WERI-Rb-1 (cell line): ENCODE measurements around the gene GPR4.

Source experiments
- DNase-seq: peaks from one replicate; pipeline ENCODE4 v3.0.0-alpha.2; 2020
- H3K27ac ChIP-seq: fragments of 250-450 bp; sonication (Bioruptor Pico); 2 replicates; pipeline ENCODE4 v1.5.1; 2020; ENCODE audit warnings: mild to moderate bottlenecking, moderate library complexity
- H3K27me3 ChIP-seq: fragments of 250-450 bp; sonication (Bioruptor Pico); 2 replicates; pipeline ENCODE4 v1.5.1; 2021; ENCODE audit warnings: mild to moderate bottlenecking, low read depth, moderate library complexity; ENCODE audit not compliant: insufficient read depth, severe bottlenecking
- H3K36me3 ChIP-seq: fragments of 250-450 bp; sonication (Bioruptor Pico); 2 replicates; pipeline ENCODE4 v1.5.1; 2020; ENCODE audit warnings: mild to moderate bottlenecking, moderate library complexity
- H3K4me3 ChIP-seq: 2 replicates; pipeline ENCODE4 v1.5.1; 2011; ENCODE audit warnings: low read depth, mild to moderate bottlenecking, control low read depth, low read length
- H3K9me3 ChIP-seq: fragments of 250-450 bp; sonication (Bioruptor Pico); 2 replicates; pipeline ENCODE4 v1.5.1; 2021; ENCODE audit warnings: mild to moderate bottlenecking, moderate library complexity; ENCODE audit not compliant: severe bottlenecking
- CTCF ChIP-seq: IDR thresholded peaks from 2 replicates; pipeline ENCODE4 v1.5.1; 2011; ENCODE audit warnings: low read depth, mild to moderate bottlenecking, control low read depth, inconsistent platforms, low read length

Gene GPR4

GRCh38 chr19:45601524-45602374 is at the start of gene GPR4:
GPR4 (minus strand) TSS chr19:45602212; CDS start chr19:45591866, 10,346 bp downstream.
- H3K36me3 ChIP-seq: no peaks in the 10 kb centered on the region
- no peak within 1 kb of the TSS for H3K27ac ChIP-seq
- peak; percentile 30 for DNase-seq
- no peaks in the 10 kb centered on the region for H3K9me3 ChIP-seq
- H3K4me3 ChIP-seq: no peak within 1 kb of the TSS
- TF ChIP-seq CTCF: no peak
- H3K27me3 ChIP-seq: peaks cover 54% of the 10 kb centered on the region

- DNase-seq: no peak
- Histone ChIP-seq H3K36me3 (no peaks in the 10 kb centered on the region), H3K27ac (no peak overlapping the region), H3K9me3 (no peaks in the 10 kb centered on the region), H3K4me3 (no peak overlapping the region), H3K27me3 (no peaks in the 10 kb centered on the region)
- no peak for TF ChIP-seq CTCF
Measured at GRCh38 chr19:45650722-45651121, 48.7 kb upstream of the GPR4 start.

DNA sequence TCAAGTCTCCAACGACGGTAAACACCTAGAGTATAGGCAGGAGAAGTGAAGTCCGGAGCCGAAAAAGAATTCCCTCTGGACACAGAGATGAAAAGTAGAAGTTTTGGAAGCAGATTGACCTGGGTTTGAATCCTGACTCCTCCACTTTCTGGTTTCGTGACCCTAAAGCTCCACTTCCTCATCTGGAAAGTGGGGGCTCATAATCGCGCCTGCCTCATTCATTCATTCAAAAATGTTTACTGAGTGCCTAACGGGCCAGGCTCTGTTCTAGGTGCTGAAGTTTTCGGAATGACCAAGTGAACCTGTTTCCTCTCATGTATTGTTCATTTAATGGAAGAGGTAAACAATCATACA is 44.3 kb upstream of the GPR4 start:
- Histone ChIP-seq H3K9me3 (no peaks in the 10 kb centered on the region), H3K27ac (peak overlapping the region; percentile 53), H3K27me3 (no peaks in the 10 kb centered on the region), H3K4me3 (no peak overlapping the region), H3K36me3 (no peaks in the 10 kb centered on the region)
- no peak for DNase-seq
- TF ChIP-seq CTCF: no peak

GRCh38 chr19:45645631-45646344 is 43.8 kb upstream of the GPR4 start:
- H3K4me3 ChIP-seq: peak overlapping the region; percentile 43
- DNase-seq: peak; percentile 98
- no peaks in the 10 kb centered on the region for H3K9me3 ChIP-seq
- H3K36me3 ChIP-seq: no peaks in the 10 kb centered on the region
- H3K27ac ChIP-seq: peak overlapping the region; percentile 59
- H3K27me3 ChIP-seq: no peaks in the 10 kb centered on the region
- TF ChIP-seq CTCF: no peak

- TF ChIP-seq CTCF: no peak
- Histone ChIP-seq H3K36me3 (no peaks in the 10 kb centered on the region), H3K27ac (peak overlapping the region; percentile 59), H3K27me3 (no peaks in the 10 kb centered on the region), H3K4me3 (peak overlapping the region; percentile 43), H3K9me3 (no peaks in the 10 kb centered on the region)
- DNase-seq: no peak
Measured at GRCh38 chr19:45645068-45645630, 43.1 kb upstream of the GPR4 start.
